22Rv1 (cell line): ENCODE data around the gene TEKTIP1.
A peak's percentile ranks its signal among the peaks of the same experiment; 100 is the strongest.

Source experiments
- H3K27ac ChIP-seq: fragments of 450-650 bp; 2 replicates; pipeline ENCODE4 v1.5.1; 2017
- CTCF ChIP-seq: fragments of 450-650 bp; IDR thresholded peaks from 2 replicates; pipeline ENCODE4 v1.5.1; 2017; ENCODE audit warnings: mild to moderate bottlenecking
- ZFX ChIP-seq: fragments of 450-650 bp; IDR thresholded peaks from 2 replicates; pipeline ENCODE4 v1.6.1; 2017; ENCODE audit warnings: antibody characterized with exemption, borderline replicate concordance

TEKTIP1 gene

GRCh38 chr19:3508771-3509535, 30.0 kb upstream of the TEKTIP1 start:
- TF ChIP-seq ZFX (no peak), CTCF (no peak)
- H3K27ac ChIP-seq, result no peak overlapping the region

GRCh38 chr19:3509566-3509989, 29.4 kb upstream of the TEKTIP1 start:
- TF ChIP-seq ZFX (no peak), CTCF (no peak)
- no peak overlapping the region for H3K27ac ChIP-seq

GRCh38 chr19:3510727-3511126, 28.2 kb upstream of the TEKTIP1 start:
- TF ChIP-seq CTCF, result no peak
- no peak for TF ChIP-seq ZFX
- H3K27ac ChIP-seq, result no peak overlapping the region

GRCh38 chr19:3511506-3512251, 27.3 kb upstream of the TEKTIP1 start:
- no peak for TF ChIP-seq ZFX

GRCh38 chr19:3512562-3513228, 26.3 kb upstream of the TEKTIP1 start:
- TF ChIP-seq CTCF (no peak), ZFX (no peak)

More at GRCh38 chr19:3511506-3512251, 27.3 kb upstream of the TEKTIP1 start:
- no peak overlapping the region for H3K27ac ChIP-seq

GRCh38 chr19:3513229-3514140, 25.5 kb upstream of the TEKTIP1 start:
- TF ChIP-seq ZFX (no peak), CTCF (0 out of 2 replicates have a peak, but pooled peaks have one; percentile 11)

More at GRCh38 chr19:3512562-3513228, 26.3 kb upstream of the TEKTIP1 start:
- no peak overlapping the region for H3K27ac ChIP-seq

GRCh38 chr19:3514930-3515329, 24.0 kb upstream of the TEKTIP1 start:
- TF ChIP-seq ZFX, result no peak
- TF ChIP-seq CTCF, result no peak
- H3K27ac ChIP-seq, result peak overlapping the region; percentile 52

More at GRCh38 chr19:3513229-3514140, 25.5 kb upstream of the TEKTIP1 start:
- no peak overlapping the region for H3K27ac ChIP-seq
